HepG2 (cell line): ENCODE results near the gene AKAP3. TPM values are rescaled to one million over a fixed set of nuclear protein-coding genes. Genes with fewer than 3 reads are reported as not detected.

ENCODE experiments used
- HIVEP1 ChIP-seq: sonication (generic); formaldehyde crosslinking; IDR thresholded peaks from 2 replicates; pipeline ENCODE4 v1.4.0; 2020; ENCODE audit warnings: mild to moderate bottlenecking, missing genetic modification reagents
- HNF1B ChIP-seq: sonication (generic); formaldehyde crosslinking; IDR thresholded peaks from 2 replicates; pipeline ENCODE4 v1.5.1; 2020; ENCODE audit warnings: mild to moderate bottlenecking, moderate library complexity, missing genetic modification reagents
- KAT7 ChIP-seq: IDR thresholded peaks from 2 replicates; pipeline ENCODE4 v1.6.1; 2018; ENCODE audit warnings: borderline replicate concordance, missing compliant biosample characterization
- MYPOP ChIP-seq: sonication (generic); formaldehyde crosslinking; IDR thresholded peaks from 2 replicates; pipeline ENCODE4 v1.8.1; 2023; ENCODE audit warnings: mild to moderate bottlenecking, moderate library complexity, missing genetic modification reagents
- PHF5A ChIP-seq: IDR thresholded peaks from one replicate; pipeline ENCODE4 v1.6.1; 2018; ENCODE audit warnings: low read depth, missing genetic modification reagents; ENCODE audit not compliant: unreplicated experiment
- POLR2AphosphoS5 ChIP-seq: IDR thresholded peaks from 2 replicates; pipeline ENCODE4 v1.6.1; 2012; ENCODE audit warnings: low read depth, low read length
- TAF1 ChIP-seq: sonication (generic); formaldehyde crosslinking; IDR thresholded peaks from 2 replicates; pipeline ENCODE4 v1.4.0; 2020; ENCODE audit warnings: missing genetic modification reagents
- ZNF574 ChIP-seq: sonication (generic); formaldehyde crosslinking; IDR thresholded peaks from 2 replicates; pipeline ENCODE4 v1.4.0; 2020; ENCODE audit warnings: missing genetic modification reagents
- polyA plus RNA-seq, 8 experiments: library from polyadenylated mRNA; depleted of rRNA in 3 of 8; stranded (reverse) in 7 of 8; unstranded in 1 of 8; fragments of >200 nt; fragmentation: Illumina TruSeq in 4 of 8; extraction: Trizol in 4 of 8; gene quantifications; 2 replicates each; pipeline versions ENCODE4 v1.2.1 to v1.2.3, GENCODE V29; 2011 to 2016; ENCODE audit warnings: low read depth in 4 of 8, missing spikeins in 1 of 8, mixed read lengths in 1 of 8; ENCODE audit not compliant: insufficient read depth in 1 of 8
- total RNA-seq, 5 experiments: library from RNA; depleted of rRNA; stranded (reverse); fragments of >200 nt; fragmentation: Illumina TruSeq; extraction: Trizol; gene quantifications; 2 replicates each; pipeline ENCODE4 v1.2.3, GENCODE V29; 2016; ENCODE audit warnings: low read depth in 1 of 5

The AKAP3 gene
- total and polyA plus RNA-seq, 2 of the 13 experiments (the other 11 are each of a cell fraction or from before 2014, with no cell fraction given): 0.22 to 0.49 TPM

- TF ChIP-seq TAF1 (CRISPR knock-in tag) (peak; percentile 40; the same call in 1 of the 2 replicates), MYPOP (CRISPR knock-in tag) (no peak), HIVEP1 (CRISPR knock-in tag) (peak; percentile 58; the same call in 1 of the 2 replicates), POLR2AphosphoS5 (peak; percentile 64), ZNF574 (CRISPR knock-in tag) (peak; percentile 79), PHF5A (CRISPR knock-in tag) (no peak), KAT7 (CRISPR knock-in tag) (peak; percentile 76; the same call in 1 of the 2 replicates), HNF1B (CRISPR knock-in tag) (peak; percentile 74)
- TF ChIP-seq, all 625 proteins: peak for 114
Measured at GRCh38 chr12:4604684-4605193, 44.1 kb downstream of the AKAP3 start (continued).
